Amniotic epithelial cell (primary cell): Measurements from ENCODE around the gene PANX1.
"Not testable (repeated sequence)": the region's sequence is repeated elsewhere in the genome, so short reads cannot be mapped to it uniquely, and the experiment has no call there.

Source experiments
- DNase-seq: peaks from one replicate; pipeline ENCODE4 v3.0.0-alpha.2; 2010; ENCODE audit warnings: low read depth

The PANX1 gene

GRCh38 chr11:94128746-94129511, at the start of gene PANX1:
Gene PANX1, plus strand, starts transcription at chr11:94128841. Its CDS starts 472 bp downstream, at chr11:94129313.
- peak; percentile 76 for DNase-seq

GRCh38 chr11:94084164-94084563, 44.5 kb upstream of the PANX1 start:
- DNase-seq, result no peak

GRCh38 chr11:94088906-94089305, 39.7 kb upstream of the PANX1 start:
- DNase-seq, result no peak

- DNase-seq, result no peak
Observed at GRCh38 chr11:94089341-94089740, 39.3 kb upstream of the PANX1 start.

GRCh38 chr11:94090401-94090800, 38.2 kb upstream of the PANX1 start:
- DNase-seq, result no peak

GRCh38 chr11:94091091-94091490, 37.5 kb upstream of the PANX1 start:
- DNase-seq, result no peak

GRCh38 chr11:94100253-94100652, 28.4 kb upstream of the PANX1 start:
- no peak for DNase-seq

- DNase-seq, result no peak
Observed at GRCh38 chr11:94103471-94103870, 25.2 kb upstream of the PANX1 start.

GRCh38 chr11:94104734-94105133, 23.9 kb upstream of the PANX1 start:
- no peak for DNase-seq

- DNase-seq, result no peak
Observed at GRCh38 chr11:94106716-94107115, 21.9 kb upstream of the PANX1 start.

GRCh38 chr11:94107363-94107762, 21.3 kb upstream of the PANX1 start:
- no peak for DNase-seq

- no peak for DNase-seq
Observed at GRCh38 chr11:94111241-94111640, 17.4 kb upstream of the PANX1 start.

- no peak for DNase-seq
Observed at GRCh38 chr11:94111660-94112059, 17.0 kb upstream of the PANX1 start.

GRCh38 chr11:94112206-94112953, 16.3 kb upstream of the PANX1 start:
- no peak for DNase-seq

- peak; percentile 38 for DNase-seq
Observed at GRCh38 chr11:94117197-94117574, 11.5 kb upstream of the PANX1 start.

- no peak for DNase-seq
Observed at GRCh38 chr11:94117871-94118270, 10.8 kb upstream of the PANX1 start.

- DNase-seq, result not testable (repeated sequence)
Observed at GRCh38 chr11:94119676-94120075, 9.0 kb upstream of the PANX1 start.

GRCh38 chr11:94120516-94120915, 8.1 kb upstream of the PANX1 start:
- DNase-seq, result not testable (repeated sequence)

- DNase-seq, result peak; percentile 44
Observed at GRCh38 chr11:94120946-94121345, 7.7 kb upstream of the PANX1 start.

- DNase-seq, result no peak
Observed at GRCh38 chr11:94125407-94126115, 3.1 kb upstream of the PANX1 start.

- DNase-seq, result no peak
Observed at GRCh38 chr11:94127638-94128037, 1.0 kb upstream of the PANX1 start.

- no peak for DNase-seq
Observed at GRCh38 chr11:94128291-94128745, 323 bp upstream of the PANX1 start.
